IMR-90 (cell line): ENCODE data around the gene CYGB. TPM values are rescaled to one million over a fixed set of nuclear protein-coding genes. Genes with fewer than 3 reads are reported as not detected.

ENCODE experiments used
- CTCF ChIP-seq: conservative IDR thresholded peaks from 2 replicates; pipeline ENCODE4 v1.5.1; 2012; ENCODE audit warnings: mild to moderate bottlenecking, low read depth, low read length, improper control_type of control experiment
- RCOR1 ChIP-seq: IDR thresholded peaks from 2 replicates; pipeline ENCODE4 v1.6.1; 2012; ENCODE audit warnings: mild to moderate bottlenecking, low read length, improper control_type of control experiment; ENCODE audit not compliant: insufficient replicate concordance
- polyA plus RNA-seq, 3 experiments: library from polyadenylated mRNA; depleted of rRNA; stranded (reverse); fragments of >200 nt; gene quantifications; 2 replicates each; pipeline ENCODE4 v1.2.3, GENCODE V29; 2012; ENCODE audit warnings: low replicate concordance in 1 of 3
- total RNA-seq: library from RNA; depleted of rRNA; stranded (reverse); fragments of >200 nt; gene quantifications from 2 replicates; pipeline ENCODE4 v1.2.3, GENCODE V29; 2012

The CYGB gene
- total and polyA plus RNA-seq, 2 of the 4 experiments (the other 2 are of a cell fraction), result 1.3 to 2.9 TPM

GRCh38 chr17:76548378-76549214, 11.1 kb upstream of the CYGB start (continued):
- TF ChIP-seq CTCF (no peak), RCOR1 (no peak)
